HG02588 (cell line): ENCODE data around the gene COP1.

Experiments used
- ATAC-seq: cut with Tn5 transposase; IDR thresholded peaks from one replicate; pipeline ENCODE4 v1.9.1; 2021; ENCODE audit warnings: mild to moderate bottlenecking, moderate library complexity; ENCODE audit not compliant: unreplicated experiment

Gene COP1

GRCh38 chr1:176201568-176201967 is 5.5 kb downstream of the COP1 start:
- ATAC-seq = no peak

GRCh38 chr1:176199707-176200106 is 7.4 kb downstream of the COP1 start:
- ATAC-seq = no peak

GRCh38 chr1:176198413-176198812 is 8.7 kb downstream of the COP1 start:
- ATAC-seq = no peak

GRCh38 chr1:176196728-176197127 is 10.4 kb downstream of the COP1 start:
- no peak for ATAC-seq

- ATAC-seq = no peak
Observed at GRCh38 chr1:176195547-176195946, 11.5 kb downstream of the COP1 start.

- no peak for ATAC-seq
Observed at GRCh38 chr1:176193663-176194062, 13.4 kb downstream of the COP1 start.

GRCh38 chr1:176193023-176193422 is 14.1 kb downstream of the COP1 start:
- peak; percentile 90 for ATAC-seq

- no peak for ATAC-seq
Observed at GRCh38 chr1:176188604-176189003, 18.5 kb downstream of the COP1 start.

GRCh38 chr1:176187001-176187400 is 20.1 kb downstream of the COP1 start:
- ATAC-seq = no peak

GRCh38 chr1:176183618-176184017 is 23.5 kb downstream of the COP1 start:
- peak; percentile 55 for ATAC-seq

- no peak for ATAC-seq
Observed at GRCh38 chr1:176178316-176178715, 28.8 kb downstream of the COP1 start.

- peak; percentile 82 for ATAC-seq
Observed at GRCh38 chr1:176177764-176178163, 29.3 kb downstream of the COP1 start.

GRCh38 chr1:176174108-176174507 is 33.0 kb downstream of the COP1 start:
- ATAC-seq = no peak

- no peak for ATAC-seq
Observed at GRCh38 chr1:176172215-176172614, 34.9 kb downstream of the COP1 start.

GRCh38 chr1:176167210-176167609 is 39.9 kb downstream of the COP1 start:
- no peak for ATAC-seq

- ATAC-seq = no peak
Observed at GRCh38 chr1:176165573-176165972, 41.5 kb downstream of the COP1 start.

GRCh38 chr1:176164014-176164678 is 42.9 kb downstream of the COP1 start:
- no peak for ATAC-seq

- ATAC-seq = no peak
Observed at GRCh38 chr1:176159993-176160392, 47.1 kb downstream of the COP1 start.

GRCh38 chr1:176157995-176158394 is 49.1 kb downstream of the COP1 start:
- ATAC-seq = no peak

GRCh38 chr1:176149939-176150807 is 56.9 kb downstream of the COP1 start:
- no peak for ATAC-seq

- ATAC-seq = no peak
Observed at GRCh38 chr1:176144526-176144925, 62.6 kb downstream of the COP1 start.

GRCh38 chr1:176142973-176143372 is 64.1 kb downstream of the COP1 start:
- no peak for ATAC-seq
